NCI-H1694 (cell line): ENCODE results near the gene SIGLECL1.
"Not testable (repeated sequence)": the region's sequence is repeated elsewhere in the genome, so short reads cannot be mapped to it uniquely, and the experiment has no call there.

ENCODE experiments used
- DNase-seq: peaks from one replicate; lab custom pipeline; 2025; lab: John Stamatoyannopoulos, UW

Gene SIGLECL1

GRCh38 chr19:51250786-51251467 is at the start of gene SIGLECL1:
SIGLECL1 (plus strand) TSS chr19:51251080; CDS start chr19:51264073, 12,993 bp downstream.
- DNase-seq = no peak

GRCh38 chr19:51201712-51202111 is 49.2 kb upstream of the SIGLECL1 start:
- no peak for DNase-seq

DNA sequence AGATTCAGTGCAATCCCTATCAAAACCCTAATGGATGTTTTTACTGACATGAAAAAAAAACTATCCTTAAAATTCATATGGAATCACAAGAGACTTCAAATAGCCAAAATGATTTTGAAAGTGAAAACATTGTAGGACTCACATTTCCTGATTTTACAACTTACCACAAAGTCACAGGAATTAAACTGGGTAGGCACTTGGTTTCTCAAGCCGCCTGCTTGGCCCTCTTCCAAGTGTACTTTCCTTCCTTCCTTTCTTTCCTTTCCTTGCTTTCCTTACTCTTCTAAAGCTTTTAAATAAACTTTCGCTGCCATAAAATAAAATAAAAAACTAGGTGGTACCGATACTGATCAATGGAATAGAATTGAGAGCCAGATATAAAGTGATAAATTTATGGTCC is 47.0 kb upstream of the SIGLECL1 start:
- DNase-seq = no peak

DNA sequence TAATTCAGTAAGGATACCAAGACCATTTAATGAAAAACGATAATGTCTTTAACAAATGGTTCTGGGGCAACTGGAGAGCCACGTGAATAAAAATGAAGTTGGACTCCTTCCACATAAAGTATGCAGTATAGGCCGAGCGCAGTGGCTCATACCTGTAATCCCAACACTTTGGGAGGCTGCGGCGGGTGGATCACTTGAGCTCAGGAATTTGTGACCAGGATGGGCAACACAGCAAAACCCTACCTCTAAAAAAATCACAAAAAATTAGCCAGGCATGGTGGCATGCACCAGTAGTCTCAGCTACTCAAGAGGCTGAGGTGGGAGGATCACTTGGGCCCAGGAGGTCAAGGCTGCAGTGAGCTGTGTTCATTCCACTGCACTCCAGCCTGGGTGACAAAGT is 46.6 kb upstream of the SIGLECL1 start:
- no peak for DNase-seq

DNA sequence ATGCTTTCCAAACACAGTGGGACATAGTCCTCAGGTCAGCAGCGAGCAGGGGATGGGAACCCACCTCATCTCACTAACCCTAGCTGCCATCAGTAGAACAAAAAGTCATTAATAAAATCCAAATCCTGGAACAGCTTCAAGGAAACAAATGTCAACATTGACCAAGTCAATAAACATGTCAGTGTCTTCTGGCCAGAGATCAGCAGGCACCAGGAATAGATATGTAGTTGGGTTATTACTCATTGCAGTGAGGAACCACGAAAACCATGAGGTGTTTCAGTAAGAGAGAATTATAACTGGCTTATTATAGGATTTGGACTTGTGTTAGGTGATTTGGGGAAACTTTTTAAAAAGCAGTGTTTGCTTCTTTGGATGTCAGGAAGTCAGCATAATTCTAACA is 43.1 kb upstream of the SIGLECL1 start:
- no peak for DNase-seq

DNA sequence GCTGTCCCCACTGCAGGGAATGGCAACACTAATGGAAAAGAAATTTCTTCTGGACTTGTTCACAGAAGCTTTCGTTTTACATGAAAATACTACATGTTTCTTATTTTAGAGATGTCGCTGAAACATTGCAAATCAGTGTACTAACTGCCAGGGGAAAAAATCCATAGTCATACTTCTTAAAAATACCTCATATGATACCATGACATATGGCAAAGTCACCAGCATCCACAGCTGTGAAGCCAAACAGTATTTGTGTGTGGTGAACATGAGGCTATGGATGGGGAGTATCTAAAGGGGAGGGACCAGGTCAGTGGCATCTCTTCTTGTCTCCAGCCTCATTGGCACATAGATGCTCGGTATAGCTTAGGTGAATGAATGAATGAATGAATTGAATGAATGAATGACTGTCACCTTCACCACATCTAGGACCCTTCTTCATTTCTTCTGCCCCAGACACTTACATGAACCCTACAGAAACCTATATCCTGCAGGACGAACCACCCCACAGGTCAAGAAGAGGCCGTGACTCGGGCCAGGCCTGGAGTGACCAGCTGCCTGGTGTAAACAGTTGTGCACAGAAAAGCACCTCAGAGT is 40.6 kb upstream of the SIGLECL1 start:
- no peak for DNase-seq

DNA sequence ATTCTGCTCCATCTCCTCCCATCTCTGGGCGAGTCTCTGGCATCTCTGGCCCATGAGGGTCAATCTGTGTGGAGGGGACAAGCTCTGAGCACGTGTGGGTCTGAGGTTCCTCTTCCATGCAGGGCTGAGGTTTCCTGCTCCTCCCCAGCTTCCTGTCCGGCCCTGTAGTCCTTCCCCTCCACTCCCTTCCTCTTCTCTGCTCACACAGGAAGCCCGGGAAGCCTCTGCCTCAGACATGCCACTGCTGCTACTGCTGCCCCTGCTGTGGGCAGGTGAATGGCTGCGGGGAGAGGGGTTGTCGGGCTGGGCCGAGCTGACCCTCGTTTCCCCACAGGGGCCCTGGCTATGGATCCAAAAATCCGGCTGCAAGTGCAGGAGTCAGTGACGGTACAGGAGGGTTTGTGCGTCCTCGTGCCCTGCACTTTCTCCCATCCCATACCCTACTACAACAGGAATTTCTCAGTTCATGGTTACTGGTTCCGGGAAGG is 40.0 kb upstream of the SIGLECL1 start:
- DNase-seq = not testable (repeated sequence)

DNA sequence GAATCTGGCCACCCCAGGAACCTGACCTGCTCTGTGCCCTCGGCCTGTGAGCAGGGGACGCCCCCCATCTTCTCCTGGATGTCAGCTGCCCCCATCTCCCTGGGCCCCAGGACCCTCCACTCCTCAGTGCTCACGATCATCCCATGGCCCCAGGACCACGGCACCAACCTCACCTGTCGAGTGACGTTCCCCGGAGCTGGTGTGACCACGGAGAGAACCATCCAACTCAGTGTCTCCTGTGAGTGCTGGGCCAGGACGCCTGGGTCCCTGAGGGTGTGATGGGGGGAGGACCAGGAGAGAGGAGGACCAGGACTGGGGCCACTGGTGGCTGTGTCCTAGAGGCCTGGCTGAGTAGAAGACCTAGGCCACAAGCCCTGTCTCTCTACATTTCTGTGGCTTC is 39.0 kb upstream of the SIGLECL1 start:
- DNase-seq = no peak

- DNase-seq = no peak
Measured at GRCh38 chr19:51219307-51219706, 31.6 kb upstream of the SIGLECL1 start.

DNA sequence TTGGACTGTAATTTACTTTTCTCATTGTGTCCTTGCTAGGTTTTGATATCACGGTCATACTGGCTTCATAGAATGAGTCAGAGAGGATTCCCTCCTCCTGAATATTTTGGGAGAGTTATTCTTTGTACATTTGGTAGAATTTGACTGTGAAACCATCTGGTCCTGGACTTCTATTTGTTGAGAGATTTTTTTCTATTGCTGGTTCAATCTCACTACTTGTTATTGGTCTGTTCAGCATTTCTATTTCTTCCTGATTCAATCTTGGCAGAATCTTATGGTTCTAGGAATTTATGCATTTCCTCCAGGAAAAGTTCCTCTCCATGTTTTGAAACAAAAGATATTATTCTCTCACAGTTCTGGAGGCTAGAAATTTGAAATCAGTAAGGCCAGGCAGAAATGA is 30.9 kb upstream of the SIGLECL1 start:
- no peak for DNase-seq

DNA sequence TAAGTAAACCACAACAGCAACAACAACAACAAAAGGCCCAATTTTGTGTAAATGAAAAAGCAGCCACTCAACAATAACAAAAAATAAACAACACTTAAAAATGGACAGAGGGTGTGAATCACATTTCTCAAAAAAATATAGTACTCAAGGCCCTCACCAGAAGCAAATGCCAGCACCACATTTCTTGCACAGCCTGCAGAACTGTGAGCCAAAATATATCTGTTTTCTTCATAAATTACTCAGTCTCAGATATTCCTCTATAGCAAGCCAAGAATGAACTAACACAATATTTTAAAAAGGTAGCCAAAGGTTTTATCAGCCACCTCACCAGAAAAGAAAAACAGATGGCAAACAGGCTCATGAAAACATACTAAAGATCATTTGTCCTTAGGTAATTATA is 29.9 kb upstream of the SIGLECL1 start:
- DNase-seq = no peak

GRCh38 chr19:51224163-51224641 is 26.7 kb upstream of the SIGLECL1 start:
- DNase-seq = no peak

DNA sequence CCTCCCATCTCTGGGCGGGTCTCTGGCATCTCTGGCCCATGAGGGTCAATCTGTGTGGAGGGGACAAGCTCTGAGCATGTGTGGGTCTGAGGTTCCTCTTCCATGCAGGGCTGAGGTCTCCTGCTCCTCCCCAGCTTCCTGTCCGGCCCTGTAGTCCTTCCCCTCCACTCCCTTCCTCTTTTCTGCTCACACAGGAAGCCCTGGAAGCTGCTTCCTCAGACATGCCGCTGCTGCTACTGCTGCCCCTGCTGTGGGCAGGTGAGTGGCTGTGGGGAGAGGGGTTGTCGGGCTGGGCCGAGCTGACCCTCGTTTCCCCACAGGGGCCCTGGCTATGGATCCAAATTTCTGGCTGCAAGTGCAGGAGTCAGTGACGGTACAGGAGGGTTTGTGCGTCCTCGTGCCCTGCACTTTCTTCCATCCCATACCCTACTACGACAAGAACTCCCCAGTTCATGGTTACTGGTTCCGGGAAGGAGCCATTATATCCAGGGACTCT is 25.9 kb upstream of the SIGLECL1 start, which contains the start of gene CD33:
Gene CD33, plus strand, starts transcription at position 183 of the 496 bp plus-strand sequence. Its CDS starts 39 bp downstream, at position 222.
- not testable (repeated sequence) for DNase-seq

- no peak for DNase-seq
Measured at GRCh38 chr19:51226067-51226466, 24.8 kb upstream of the SIGLECL1 start.

DNA sequence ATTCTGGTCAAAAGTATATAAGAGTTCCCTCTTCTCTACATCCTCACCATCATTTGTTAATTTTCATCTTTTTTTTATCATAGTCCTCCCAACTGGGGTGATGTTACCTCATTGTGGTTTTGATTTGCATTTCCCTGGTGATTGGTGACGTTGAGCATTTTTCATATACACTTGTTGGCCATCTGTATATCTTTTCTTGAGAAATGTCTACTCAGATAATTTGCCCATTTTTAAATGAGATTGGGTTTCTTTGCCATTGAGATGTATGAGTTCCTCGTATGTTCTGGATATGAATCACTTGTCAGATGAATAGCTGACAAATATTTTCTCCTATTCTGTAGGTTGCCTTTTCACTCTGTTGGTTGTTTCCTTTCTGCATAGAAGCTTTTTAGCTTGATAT is 23.6 kb upstream of the SIGLECL1 start:
- no peak for DNase-seq

- DNase-seq = no peak
Measured at GRCh38 chr19:51227966-51228365, 22.9 kb upstream of the SIGLECL1 start.

DNA sequence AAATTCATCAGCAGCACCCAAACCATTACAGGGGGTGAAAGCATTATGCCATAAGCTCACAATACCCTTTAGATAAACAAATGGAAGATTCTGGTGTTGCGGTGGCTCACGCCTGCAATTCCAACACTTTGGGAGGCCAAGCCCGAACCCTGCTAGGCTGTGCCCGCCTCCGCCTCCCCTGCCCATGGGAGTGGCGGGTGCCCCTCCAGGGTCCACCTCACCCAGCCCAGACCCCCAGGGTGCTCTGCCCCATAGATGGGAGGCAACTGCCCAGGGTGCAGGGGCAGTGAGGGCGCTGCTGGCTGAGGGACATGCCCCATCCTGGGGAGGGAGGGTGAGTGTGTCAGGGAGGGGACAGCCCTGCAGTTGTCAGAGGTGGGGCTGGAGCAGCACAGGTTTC is 10.0 kb upstream of the SIGLECL1 start:
- no peak for DNase-seq

DNA sequence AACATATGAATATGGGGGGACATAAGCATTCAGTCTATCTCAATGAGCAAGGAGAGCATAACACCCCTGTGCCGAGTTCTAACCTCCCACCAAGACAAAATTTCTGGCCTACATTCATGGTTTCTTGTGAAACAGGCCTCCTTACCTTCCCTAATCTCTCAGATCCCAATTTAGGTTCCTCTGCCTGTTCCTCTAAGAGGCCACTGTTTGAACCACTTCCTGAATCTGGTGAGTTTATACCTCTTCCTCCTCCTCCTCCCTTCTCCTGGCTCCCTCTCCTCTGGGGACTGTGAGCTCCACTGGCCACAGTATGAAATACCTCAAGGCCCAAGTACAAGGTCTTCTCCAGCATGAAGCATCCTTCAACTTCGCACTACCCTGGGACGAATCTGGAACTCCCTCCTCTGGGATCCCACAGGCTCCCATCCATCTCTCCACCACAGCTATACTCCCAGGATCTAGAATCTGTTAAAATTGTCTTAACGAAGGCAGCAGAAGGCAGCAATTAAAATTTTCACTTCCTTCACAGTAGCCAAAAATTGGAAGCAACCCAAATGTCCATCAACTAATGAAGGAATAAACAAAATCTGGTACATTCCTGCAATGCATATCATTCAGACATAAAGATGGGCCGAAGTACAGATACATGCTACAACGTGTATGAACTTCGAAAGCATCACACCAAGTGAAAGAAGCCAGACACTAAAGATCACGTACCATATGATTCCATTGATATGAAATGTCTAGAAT is 7.8 kb upstream of the SIGLECL1 start:
- DNase-seq = no peak

GRCh38 chr19:51246164-51246552 is 4.7 kb upstream of the SIGLECL1 start:
- no peak for DNase-seq

DNA sequence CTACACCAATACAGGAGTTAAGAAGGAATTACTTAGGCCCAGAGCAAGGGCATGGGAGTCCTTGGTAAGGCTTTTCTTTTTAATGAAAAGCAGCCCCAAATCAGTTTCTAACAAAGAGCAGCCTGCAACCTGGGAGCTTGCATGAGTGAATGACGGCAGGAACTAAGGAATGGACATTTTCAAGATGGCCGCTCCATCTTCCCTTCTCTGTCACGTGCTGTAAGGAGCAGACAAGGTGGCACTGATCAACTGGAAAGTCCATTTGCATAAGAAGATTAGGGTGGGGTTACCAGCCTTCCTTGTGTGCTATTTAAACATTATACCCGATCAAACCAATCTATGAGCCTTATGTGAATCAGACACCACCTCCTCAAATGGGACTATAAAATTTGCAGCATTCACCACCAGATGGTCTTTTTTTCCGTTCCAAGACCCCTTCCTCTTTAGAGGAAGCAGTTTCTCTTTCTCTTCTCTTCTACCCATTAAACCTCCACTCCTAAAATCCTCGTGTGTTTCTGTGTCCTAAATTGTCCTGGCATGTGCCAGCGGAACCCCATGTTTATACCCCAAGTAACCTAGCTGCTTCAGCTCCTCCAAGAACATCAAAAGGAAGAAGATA is 2.8 kb upstream of the SIGLECL1 start:
- DNase-seq = no peak

DNA sequence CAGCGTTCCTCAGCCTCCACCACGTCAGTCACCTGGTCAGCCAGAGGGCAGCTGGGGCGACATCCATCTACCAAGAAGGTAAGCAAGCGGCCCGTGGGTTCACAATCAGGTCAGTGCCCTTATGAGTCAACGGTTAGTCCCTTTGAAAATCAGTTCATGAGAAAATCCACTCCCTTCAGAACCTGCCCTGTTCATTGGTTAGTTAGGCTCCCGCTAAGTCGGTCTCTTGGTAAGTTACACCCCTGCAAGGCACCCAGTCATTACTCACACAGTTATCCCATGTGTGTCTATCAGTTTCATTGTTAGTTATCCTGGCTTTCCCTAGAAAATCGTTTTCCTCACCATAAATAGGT is 564 bp downstream of the SIGLECL1 start:
- no peak for DNase-seq
